GM21717 (cell line): ENCODE results near the gene PARP14.
"Not testable (repeated sequence)": the region's sequence is repeated elsewhere in the genome, so short reads cannot be mapped to it uniquely, and the experiment has no call there.

Source experiments
- ATAC-seq: cut with Tn5 transposase; IDR thresholded peaks from one replicate; pipeline ENCODE4 v1.9.1; 2021; ENCODE audit warnings: mild to moderate bottlenecking, moderate library complexity; ENCODE audit not compliant: unreplicated experiment

Gene PARP14

DNA sequence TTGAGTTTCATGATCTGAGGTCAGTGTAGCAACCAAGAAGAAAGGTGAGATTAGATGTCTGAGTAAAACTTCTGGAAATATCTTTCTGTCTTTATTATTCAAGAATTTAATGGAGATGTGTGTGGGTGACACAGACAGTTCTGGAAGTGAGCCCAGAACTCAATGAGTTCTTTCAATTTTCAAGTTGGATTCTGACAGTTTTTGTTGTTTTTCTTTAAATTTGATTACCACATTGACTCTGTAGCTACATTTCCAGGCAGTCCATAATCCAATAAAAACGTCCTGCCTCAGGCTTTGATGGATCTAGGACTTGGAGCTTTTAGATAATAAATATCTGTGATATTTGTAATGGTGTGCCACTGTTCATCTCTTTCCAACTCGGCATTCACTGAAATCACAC is 3.9 kb upstream of the PARP14 start:
- ATAC-seq: no peak

DNA sequence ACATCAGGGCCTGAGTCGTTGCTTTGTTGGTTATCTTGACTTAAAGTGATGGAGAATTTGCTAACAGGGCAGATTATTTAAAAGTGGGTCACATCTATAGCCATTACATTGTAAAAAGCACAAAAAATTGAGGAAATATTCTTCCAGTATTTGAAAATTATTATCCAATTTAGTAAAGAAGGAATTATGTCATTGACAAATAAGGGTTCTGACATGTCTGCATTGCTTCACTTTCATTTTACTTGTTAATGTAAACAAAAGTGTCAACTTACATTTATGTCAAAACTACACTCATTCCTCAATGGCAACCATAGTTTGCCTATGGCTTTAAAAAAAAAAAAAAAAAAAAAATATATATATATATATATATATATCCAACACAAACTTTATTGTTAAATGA is 3.4 kb upstream of the PARP14 start:
- ATAC-seq: no peak

DNA sequence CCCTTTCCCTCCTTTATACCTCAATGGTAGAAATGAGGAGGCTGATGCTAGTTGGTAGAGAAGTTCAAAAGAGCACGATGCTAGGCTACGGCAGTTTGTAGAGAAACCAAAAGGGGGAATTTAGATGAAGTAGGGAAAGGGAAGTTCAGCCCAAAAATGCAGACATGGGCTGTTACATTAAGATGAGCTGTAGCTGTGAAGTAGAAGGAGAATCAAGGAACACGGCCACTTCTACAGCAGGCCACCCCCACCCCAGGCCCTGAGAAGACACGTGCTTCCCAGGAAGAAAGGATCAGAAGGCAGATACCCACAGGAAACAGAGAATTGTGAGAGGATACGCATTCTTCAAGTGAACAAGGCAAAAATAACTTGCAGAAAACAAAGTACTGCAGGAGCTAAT is 2.1 kb upstream of the PARP14 start:
- ATAC-seq: no peak

DNA sequence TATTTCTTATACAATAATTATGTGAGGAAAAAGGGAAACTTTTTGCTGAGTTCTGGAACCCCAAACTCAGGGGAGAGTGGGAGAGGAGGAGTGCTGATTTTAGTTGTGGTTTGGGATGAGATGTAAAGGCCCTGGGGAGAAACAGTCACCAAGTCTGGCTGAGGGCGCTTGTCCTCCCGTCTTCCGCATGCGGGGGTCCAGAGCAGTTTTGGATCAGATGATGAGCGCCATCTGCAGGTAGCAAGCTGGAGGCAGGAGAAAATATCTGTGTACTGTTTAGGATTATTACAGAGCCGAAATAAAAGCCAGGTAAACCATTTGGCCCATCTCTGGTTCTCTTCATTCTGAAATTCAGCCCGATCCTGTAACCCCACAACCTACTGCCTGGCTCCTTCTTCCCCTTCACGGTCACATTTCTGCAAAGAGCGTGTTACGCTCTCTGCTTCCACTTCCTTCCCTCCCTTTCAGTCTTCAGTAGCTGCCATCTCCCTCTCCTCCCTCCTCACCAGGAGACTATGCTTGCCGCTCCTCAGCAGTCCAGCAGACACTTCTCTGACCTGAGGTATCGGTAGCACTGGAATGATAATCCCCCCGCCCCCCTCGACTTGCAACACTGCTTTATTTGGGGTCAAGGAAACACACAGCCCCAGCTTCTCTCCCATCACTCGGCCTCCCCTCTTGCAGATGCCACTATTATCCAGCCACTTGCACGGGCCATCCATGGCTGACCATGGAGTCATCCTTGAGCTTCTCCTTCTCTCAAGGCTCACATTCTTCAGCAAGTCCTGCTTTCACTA is 1.4 kb upstream of the PARP14 start:
- ATAC-seq: peak; percentile 32

DNA sequence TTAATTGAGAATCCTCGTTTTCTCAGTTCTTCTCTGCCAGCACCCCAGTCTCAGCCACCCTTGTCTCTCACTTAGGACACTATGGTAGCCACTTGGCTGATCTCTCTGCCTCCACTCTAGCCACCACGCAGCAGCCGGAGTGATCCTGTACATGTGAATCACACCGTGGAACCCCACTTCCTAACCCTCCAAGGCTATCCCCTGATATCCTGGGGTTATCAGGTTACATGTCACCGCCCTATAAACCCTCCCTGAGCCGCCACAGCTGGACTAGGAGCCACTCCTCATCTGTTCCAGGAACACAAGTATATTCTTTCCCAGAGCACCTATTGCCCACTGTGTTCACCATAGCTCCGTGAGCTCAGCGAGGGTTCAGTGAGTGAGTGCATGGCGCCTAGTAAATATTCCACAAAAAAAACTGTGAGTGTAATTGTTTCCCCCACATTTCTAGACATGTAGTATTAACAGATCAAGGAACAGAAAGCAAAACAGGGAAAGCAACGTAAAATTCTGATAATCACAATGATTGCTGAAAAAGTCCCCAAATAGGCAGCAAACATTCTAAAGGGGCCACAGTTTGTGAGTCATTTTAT is 661 bp upstream of the PARP14 start:
- ATAC-seq: peak; percentile 5

DNA sequence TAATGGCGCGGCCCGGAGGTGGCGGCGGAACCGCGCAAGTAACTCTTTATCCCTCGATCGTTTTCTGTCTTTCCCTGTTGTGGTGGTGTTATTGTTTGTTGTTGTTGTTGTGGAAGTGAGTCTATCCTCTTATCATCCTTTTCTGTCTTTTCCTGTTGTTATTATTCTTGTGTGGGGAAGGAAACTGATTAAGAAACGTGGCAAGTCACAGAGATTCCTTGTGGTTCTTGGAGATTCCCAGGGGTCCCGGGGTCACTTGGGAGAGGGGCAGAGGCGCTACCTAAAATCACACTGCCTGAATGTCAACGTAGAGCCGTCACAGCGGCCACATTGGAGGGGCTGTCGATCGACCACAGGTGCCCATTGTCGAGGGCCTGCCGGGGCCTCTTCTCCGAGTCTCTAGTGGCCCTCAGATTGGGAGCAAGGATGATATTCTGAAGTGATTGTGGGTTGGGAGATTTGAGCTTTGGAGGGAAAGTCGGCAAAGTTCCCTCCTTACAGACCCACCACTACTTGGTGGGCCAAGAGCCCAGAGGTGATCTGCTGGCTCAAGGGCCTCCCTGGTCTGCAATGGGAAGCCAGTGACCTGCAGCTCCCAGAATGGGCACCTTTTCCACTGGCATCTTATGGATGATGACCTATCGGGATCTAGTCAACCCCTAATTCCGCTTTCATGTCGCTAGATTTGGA is 790 bp downstream of the PARP14 start:
- no peak for ATAC-seq

DNA sequence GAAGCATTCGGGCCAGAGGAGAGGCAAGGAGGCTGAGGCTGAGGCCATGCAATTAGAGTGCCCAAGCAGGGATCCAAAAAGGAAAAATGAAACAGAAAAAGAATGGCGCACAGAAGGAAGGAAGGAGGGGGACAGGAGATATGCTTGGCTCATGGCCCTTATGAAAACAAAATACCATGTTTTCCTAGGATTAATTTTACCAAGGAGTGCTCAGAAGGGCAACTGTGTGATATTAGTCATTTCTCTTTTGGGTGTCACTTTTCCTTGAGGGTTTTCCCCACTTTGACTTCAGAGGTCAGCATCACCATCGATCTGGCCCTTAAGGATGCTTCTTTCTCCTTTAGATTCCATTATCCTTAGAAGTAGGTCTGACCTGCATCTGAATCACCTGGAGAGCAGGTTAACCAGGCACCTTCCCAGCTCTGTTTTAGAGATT is 1.4 kb downstream of the PARP14 start:
- ATAC-seq: no peak

DNA sequence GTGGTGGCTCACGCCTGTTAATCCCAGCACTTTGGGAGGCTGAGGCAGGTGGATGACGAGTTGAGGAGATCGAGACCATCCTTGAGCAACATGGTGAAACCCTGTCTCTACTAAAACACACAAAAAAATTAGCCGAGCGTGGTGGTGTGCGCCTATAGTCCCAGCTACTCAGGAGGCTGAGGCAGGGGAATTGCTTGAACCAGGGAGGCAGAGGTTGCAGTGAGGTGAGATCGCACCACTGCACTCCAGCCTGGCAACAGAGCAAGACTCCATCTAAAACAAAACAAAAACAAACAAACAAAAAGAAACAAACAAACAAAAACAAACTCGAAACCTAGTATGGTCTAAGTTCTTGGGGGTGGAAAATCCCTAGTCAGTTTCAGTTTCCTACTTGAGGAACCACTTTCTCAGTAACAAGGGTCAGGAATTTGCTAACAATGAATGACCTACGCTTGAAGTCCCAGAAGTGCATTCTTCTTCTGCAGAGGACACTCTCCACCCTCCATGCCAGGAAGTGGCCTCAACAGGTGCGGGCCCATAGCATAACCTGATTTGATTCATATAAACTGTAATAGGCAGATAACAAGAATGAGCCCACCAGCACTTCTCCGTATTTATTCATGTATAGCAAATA is 2.3 kb downstream of the PARP14 start:
- ATAC-seq: not testable (repeated sequence)

DNA sequence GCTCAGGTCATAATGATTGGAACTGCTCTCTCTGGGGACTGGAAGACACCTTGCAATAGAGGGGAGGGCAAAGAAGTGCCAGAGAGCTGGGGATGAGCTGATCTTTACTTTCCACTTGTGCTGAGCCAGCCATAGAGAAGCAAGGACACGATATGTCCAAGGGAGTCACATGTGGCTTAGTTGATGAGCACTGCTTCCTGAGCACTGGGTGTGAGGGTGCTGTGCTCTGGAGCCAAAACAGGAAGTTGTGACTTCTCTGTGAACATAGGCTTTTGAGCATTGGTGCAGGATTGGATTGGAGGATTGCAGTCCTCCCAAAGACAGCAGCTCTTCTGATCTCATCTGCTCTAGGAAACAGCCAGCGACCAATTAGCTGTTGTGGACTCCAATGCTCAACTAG is 6.7 kb downstream of the PARP14 start:
- no peak for ATAC-seq

DNA sequence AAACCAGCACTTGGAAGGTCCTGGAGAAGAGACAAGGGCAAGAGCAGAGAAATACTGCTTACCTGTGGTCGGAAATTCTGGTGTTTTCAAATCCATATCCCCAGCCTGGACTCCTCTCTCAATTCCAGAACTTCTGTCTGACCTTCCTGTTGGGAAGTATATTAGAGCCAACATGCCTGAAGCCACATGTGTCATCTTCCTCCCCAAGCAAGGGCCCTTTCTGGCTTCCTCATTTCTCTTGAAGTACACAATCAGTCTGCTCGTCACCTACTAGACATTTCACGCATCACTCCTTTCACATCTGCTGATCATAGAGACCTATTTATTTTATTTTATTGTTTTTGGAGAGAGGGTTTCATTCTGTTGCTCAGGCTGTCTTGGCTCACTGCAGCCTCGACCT is 8.4 kb downstream of the PARP14 start:
- ATAC-seq: no peak

DNA sequence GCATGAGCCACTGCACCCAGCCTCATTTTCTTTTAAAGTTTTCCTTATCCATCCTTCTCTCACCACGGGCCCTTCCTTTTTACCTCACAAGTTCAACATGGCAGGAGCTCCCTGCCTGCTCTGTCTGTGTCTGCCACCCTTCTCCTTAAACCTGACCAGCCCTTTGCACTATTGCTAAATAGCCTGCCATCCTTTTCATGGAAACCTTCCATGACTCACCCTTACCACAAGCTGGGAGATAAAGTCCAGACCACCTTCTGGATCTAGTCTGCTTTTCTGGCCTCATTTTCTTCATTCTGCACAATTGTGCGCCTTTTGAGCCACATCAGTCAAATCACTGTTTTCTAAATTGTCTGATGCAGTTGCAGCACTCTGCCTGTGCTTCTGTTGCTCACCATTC is 8.9 kb downstream of the PARP14 start:
- no peak for ATAC-seq

DNA sequence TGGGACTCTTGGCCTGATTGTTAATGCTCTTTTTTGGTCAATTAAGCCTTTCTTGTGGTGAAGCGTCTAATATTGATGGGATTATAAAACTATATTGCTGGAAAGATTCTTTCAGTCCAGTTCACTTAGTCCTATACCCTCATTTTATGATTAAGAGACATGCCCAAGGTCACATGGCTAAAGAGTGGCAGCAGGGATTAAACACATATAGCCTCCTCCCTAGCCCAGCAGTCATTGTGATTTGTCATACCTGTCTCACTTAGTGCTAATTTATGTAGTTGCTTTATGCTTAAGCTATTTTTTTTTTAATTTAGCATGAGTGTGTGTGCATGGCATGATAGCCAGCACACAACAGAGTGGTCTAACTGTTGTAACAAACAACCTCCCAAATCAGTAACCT is 9.5 kb downstream of the PARP14 start:
- ATAC-seq: no peak

DNA sequence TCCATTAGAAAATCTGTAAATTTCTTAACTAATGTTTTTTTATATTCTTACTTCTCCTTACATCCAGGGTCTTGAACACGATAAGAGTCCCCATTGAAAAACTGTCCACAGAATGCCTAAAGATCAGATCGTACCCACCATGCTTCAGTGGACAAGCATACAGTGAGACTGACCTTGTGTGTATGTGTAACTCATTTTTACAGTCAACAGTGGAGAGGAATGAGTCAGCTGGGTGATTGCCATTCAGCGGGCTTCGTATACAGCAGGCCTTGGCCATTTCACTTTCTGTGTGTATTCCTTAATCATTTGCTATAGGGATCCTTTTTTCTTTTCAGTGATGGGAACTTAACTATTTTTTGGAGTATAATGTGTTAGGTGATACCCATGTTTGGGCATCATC is 10.6 kb downstream of the PARP14 start:
- no peak for ATAC-seq

DNA sequence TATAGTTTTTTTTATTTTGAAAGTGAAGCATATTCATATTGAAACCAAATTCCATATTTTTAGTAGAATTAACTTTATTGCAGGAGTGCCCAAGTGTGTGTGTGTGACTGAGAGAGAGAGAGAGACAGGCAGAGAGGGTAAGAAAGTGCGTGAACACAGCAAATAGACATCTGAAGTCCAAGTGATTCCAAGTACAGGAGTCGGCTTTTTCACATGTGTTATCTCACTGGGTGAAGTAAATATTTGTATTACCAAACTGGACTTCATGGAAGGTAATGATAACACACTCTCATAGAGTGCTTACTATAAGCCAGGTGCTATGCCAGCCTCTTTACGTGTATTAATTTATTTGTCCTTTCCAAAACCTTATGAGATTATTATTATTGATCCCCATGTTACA is 12.0 kb downstream of the PARP14 start:
- no peak for ATAC-seq

DNA sequence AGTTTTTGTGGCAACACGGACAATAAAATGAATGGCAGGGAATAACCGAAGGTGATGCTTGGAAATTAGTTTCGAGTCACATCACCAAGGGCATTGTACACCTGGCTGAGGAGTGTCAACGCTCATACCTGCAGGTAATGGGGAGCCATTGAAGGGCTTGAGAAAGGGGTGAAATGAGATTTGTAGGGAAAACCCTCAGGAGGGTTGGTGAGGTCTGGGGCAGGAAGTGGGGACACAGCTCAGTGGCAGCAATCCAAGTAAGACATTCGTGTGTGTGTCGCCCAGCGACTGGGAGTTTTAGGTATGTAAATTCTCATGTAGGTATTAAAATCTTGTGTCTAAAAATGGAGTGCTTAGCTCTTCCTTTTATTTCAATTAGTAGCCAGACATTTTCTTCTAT is 14.3 kb downstream of the PARP14 start:
- ATAC-seq: no peak

DNA sequence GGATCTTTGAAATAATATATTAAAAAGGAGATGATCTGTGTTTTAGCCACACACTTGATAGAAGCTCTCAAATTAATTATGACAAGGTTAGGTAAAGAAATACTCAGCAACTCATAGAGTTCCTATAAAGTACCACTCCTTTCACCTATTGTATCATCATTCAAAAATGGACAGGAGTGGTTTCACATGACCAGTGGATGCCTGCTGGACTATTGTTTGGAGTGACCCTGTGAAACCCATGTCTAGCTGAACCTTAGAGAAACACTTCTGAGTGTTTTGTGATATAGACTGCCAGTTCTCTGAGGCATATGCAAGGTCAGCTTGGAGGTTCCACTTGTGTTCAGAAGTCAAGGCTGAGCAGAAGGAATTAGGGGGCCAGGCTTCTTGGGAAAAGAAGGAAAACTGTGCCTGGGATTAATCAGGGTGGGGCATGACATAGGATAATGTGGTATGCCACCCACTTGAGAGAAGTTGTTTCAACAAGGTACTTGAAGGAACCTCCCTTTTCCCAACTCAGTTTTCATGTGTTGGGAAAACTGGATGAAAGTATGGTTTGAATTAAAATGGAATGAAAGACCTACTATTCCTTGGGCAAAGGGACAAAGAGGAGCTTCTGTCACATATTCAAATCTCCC is 15.4 kb downstream of the PARP14 start:
- ATAC-seq: no peak

DNA sequence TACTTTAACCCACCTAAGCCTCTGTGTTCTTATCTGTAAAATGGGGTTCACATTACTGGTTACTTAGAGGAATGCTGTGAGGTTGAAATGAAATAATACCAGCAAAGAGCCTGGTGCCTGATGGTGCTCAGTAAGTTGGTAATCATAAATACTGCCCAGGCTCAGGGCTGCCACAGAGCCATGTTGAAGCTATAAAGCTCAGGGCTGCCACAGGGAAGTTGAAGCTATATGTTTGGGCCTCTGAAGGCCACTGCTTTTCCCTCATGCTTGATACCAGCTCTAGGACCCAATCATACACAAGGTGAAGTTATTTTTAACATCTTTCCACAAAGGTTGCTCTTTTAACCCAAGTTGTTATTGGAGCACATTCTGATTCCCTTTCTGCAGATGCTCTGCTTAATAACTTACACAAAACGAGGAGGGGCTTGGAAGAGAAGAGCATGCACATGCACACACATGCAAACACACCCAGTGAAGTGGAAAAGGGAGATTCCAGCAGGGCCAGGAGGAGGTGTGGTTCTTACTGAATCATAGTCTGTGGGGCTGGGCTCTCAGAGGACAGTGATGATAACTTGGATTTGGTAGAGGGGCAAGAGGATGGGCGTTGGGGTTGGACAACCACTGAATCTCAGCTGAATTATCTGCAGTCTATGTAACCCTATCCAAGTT is 17.4 kb downstream of the PARP14 start:
- peak; percentile 65 for ATAC-seq

DNA sequence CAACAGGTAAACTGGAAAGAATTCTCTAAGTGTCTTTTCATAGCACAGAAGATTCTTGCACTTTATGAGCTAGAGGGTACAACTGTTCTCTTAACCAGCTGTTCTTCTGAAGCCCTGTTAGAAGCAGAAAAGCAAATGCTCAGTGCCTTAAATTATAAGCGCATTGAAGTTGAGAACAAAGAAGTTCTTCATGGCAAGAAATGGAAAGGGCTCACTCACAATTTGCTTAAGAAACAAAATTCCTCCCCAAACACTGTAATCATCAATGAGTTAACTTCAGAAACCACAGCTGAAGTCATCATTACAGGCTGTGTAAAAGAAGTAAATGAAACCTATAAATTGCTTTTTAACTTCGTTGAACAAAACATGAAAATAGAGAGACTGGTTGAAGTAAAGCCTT is 19.6 kb downstream of the PARP14 start:
- no peak for ATAC-seq

DNA sequence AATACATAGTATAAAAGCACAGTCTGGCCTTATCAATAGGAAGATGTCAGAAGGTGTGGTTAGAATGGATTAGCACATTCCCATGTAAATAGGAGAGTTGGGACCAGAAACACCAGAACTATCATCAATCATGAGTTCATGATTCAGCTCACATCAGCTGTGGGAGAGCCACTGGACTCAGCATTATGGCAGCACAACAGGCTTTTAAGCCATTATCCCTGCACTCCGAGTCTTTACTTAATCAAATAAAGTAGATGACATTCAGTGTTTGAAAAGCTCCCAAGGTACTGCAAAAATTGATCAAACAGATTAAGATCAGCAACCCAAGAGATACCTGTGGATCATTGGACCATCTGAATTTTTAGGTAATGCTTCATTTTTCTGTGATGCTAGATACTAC is 24.7 kb downstream of the PARP14 start:
- no peak for ATAC-seq

DNA sequence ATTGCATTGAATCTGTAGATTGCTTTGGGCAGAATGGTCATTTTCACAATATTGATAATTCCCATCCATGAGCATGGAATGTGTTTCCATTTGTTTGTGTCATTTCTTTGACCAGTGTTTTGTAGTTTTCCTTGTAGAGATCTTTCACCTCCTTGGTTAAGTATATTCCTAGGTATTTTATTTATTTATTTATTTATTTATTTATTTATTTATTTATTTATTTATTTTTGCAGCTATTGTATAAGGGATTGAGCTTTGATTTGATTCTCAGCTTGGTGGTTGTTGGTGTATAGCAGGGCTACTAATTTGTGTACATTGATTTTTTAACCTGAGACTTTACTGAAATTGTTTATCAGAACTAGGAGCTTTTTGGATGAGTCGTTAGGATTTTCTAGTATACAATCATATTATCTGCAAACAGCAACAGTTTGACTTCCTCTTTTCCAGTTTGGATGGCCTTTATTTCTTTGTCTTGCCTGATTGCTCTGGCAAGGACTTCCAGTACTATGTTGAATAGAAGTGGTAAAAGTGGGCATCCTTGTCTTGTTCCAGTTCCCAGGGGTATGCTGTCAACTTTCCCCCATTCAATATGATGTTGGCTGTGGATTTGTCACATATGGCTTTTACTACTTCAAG is 30.1 kb downstream of the PARP14 start:
- not testable (repeated sequence) for ATAC-seq
